Upper lobe of left lung (tissue), 6 donors: ENCODE measurements around the gene ETNK1. TPM values are rescaled to one million over a fixed set of nuclear protein-coding genes. Genes with fewer than 3 reads are reported as not detected.
A peak's percentile ranks its signal among the peaks of the same experiment; 100 is the strongest.

ENCODE experiments used
- ATAC-seq, 2 donors: fragments of 200-7000 bp; cut with Tn5 transposase; one replicate each; pipeline ENCODE4 v1.9.1; 2022; ENCODE audit warnings: mild to moderate bottlenecking in 2 of 2, moderate library complexity in 2 of 2; ENCODE audit not compliant: low FRiP score in 2 of 2
- DNase-seq, 2 donors: peaks; one replicate each; pipeline ENCODE4 v3.0.0-alpha.2; 2019 to 2020
- H3K27ac ChIP-seq, 4 donors: fragments of 200-600 bp; sonication (generic); one replicate each; pipeline ENCODE4 v1.5.1; 2016 to 2019
- H3K27me3 ChIP-seq, 4 donors: fragments of 200-600 bp; sonication (generic); one replicate each; pipeline ENCODE4 v1.5.1; 2017 to 2019
- H3K36me3 ChIP-seq, 4 donors: fragments of 200-600 bp; sonication (generic); one replicate each; pipeline ENCODE4 v1.5.1; 2016 to 2019
- H3K4me1 ChIP-seq, 4 donors: fragments of 200-600 bp; sonication (generic); one replicate each; pipeline ENCODE4 v1.5.1; 2018 to 2019
- H3K4me3 ChIP-seq, 4 donors: fragments of 200-600 bp; sonication (generic); one replicate each; pipeline ENCODE4 v1.5.1; 2017 to 2019; ENCODE audit warnings: mild to moderate bottlenecking in 2 of 4, moderate library complexity in 1 of 4
- H3K9me3 ChIP-seq, 4 donors: fragments of 200-600 bp; sonication (generic); one replicate each; pipeline ENCODE4 v1.5.1; 2018 to 2019
- EP300 ChIP-seq, 4 donors: sonication (generic); formaldehyde crosslinking; IDR thresholded peaks; one replicate each; pipeline ENCODE4 v1.5.1; 2017; ENCODE audit warnings: antibody characterized with exemption in 4 of 4, control low read depth in 2 of 4
- POLR2A ChIP-seq, 4 donors: fragments of 450-650 bp; IDR thresholded peaks; one replicate each; pipeline ENCODE4 v1.5.1; 2016 to 2017; ENCODE audit warnings: antibody characterized with exemption in 4 of 4, mild to moderate bottlenecking in 2 of 4
- POLR2AphosphoS5 ChIP-seq, 2 donors: sonication (generic); formaldehyde crosslinking; IDR thresholded peaks; one replicate each; pipeline ENCODE4 v1.5.1; 2017; ENCODE audit warnings: antibody characterized with exemption in 2 of 2
- WGBS, 2 donors: methylation state at CpG; one replicate each; pipeline ENCODE4 v1.1.5; 2017 to 2018; 5-methylcytosine and 5-hydroxymethylcytosine counted together
- total RNA-seq, 6 donors: library from RNA; depleted of rRNA in 4 of 6; stranded (reverse); fragments of >200 nt in 4 of 6; gene quantifications; one replicate each; pipeline versions ENCODE4 v1.1.0 to v1.2.1, GENCODE V29; 2016 to 2021
- TF ChIP-seq, protein P1 (sequence below), 6 experiments: fragments of 450-650 bp in 4 of 6; fragments of 200-600 bp in 2 of 6; sonication (generic) in 2 of 6; IDR thresholded peaks; one replicate each; pipeline ENCODE4 v1.5.1; 2016 to 2019; ENCODE audit warnings: antibody characterized with exemption in 6 of 6
- donor health status: DM: no; HTN: no; CAD: no; lungs with moderate emphysema.
- donor health status: DM: no; HTN: yes; CAD: no; lungs with severe emphysema.

ETNK1 gene
- total RNA-seq, 6 donors from 2014 or later, result 17.2 to 69.7 (median 47.5) TPM

DNA sequence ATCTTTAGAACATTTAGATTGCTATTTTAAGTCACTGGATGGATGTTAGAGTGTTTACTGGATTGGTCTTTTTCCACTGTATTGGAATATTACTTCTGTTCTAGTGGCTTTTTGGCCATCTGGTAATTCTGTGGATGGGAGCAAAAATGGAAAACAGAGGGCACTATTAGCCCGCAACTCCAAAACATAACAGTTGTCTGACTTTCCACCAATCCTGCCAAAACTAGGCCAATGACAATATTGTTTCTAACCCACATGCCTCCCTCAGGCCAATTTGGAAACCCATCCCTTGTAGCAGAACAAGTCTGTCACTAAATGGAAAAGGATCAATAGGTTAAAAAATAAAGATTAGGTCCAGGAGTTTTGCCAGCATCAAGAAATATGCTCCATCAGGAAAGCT, 97.8 kb downstream of the ETNK1 start:
- Histone ChIP-seq H3K4me3 (no peak overlapping the region), H3K9me3 (no peaks in the 10 kb centered on the region), H3K27me3 (no peaks in the 10 kb centered on the region), H3K4me1 (no peaks in the 10 kb centered on the region), H3K36me3 (no peaks in the 10 kb centered on the region), H3K27ac (no peak overlapping the region)
- WGBS, 2 donors, result 85 to 90% methylated on average over 1 of the region's 1 CpG
- DNase-seq (no peak), ATAC-seq (no peak)
- no peak for TF ChIP-seq EP300 (IDR thresholded peaks at IDR 0.05)
- TF ChIP-seq POLR2AphosphoS5 (IDR thresholded peaks at IDR 0.05), result no peak
- TF ChIP-seq POLR2A (IDR thresholded peaks at IDR 0.05), result no peak
- TF ChIP-seq, protein P1, sequence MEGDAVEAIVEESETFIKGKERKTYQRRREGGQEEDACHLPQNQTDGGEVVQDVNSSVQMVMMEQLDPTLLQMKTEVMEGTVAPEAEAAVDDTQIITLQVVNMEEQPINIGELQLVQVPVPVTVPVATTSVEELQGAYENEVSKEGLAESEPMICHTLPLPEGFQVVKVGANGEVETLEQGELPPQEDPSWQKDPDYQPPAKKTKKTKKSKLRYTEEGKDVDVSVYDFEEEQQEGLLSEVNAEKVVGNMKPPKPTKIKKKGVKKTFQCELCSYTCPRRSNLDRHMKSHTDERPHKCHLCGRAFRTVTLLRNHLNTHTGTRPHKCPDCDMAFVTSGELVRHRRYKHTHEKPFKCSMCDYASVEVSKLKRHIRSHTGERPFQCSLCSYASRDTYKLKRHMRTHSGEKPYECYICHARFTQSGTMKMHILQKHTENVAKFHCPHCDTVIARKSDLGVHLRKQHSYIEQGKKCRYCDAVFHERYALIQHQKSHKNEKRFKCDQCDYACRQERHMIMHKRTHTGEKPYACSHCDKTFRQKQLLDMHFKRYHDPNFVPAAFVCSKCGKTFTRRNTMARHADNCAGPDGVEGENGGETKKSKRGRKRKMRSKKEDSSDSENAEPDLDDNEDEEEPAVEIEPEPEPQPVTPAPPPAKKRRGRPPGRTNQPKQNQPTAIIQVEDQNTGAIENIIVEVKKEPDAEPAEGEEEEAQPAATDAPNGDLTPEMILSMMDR (IDR thresholded peaks at IDR 0.05), result no peak

GRCh38 chr12:22728987-22729386, 104.0 kb downstream of the ETNK1 start:
- H3K36me3 ChIP-seq, result no peaks in the 10 kb centered on the region
- peak overlapping the region in 2 of 4 donors; percentile 40 to 67 for H3K27ac ChIP-seq
- no peak for ATAC-seq
- TF ChIP-seq EP300 (IDR thresholded peaks at IDR 0.05) (no peak), POLR2AphosphoS5 (IDR thresholded peaks at IDR 0.05) (no peak), POLR2A (IDR thresholded peaks at IDR 0.05) (no peak)
- TF ChIP-seq, protein P1 (IDR thresholded peaks at IDR 0.05), result no peak
- WGBS, 2 donors, result 53 to 56% methylated on average over 2 of the region's 2 CpGs
- H3K27me3 ChIP-seq, result no peaks in the 10 kb centered on the region
- no peaks in the 10 kb centered on the region for H3K9me3 ChIP-seq
- no peak for DNase-seq
- H3K4me3 ChIP-seq, result no peak overlapping the region
- peaks cover 0 to 8% (median 0%) of the 10 kb centered on the region in 4 donors for H3K4me1 ChIP-seq

DNA sequence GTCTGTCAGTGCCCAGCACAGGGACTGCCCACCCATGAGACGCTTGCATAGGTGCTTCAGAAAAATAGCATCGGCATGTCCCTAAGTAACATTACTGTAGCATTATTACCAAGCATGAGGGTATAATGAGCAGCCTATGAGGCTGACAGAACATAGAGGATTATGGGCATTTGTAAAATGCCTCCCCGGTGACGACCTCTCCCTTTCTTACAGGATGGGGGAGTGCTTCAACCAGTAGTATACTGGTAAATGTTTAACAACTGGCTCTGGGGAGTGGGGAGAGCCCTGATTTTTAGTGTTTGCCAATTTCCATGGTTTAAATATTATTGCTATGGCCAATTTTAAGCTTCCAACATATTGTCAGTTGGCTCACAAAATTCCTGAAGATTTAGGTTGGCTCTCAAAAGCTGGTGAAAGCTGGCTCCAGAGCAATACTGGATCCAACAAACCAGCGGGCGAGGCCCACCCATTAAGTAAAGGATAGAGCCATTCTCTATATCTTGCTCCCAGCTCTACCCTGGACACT, 104.5 kb downstream of the ETNK1 start:
- no peak for DNase-seq
- no peaks in the 10 kb centered on the region for H3K36me3 ChIP-seq
- no peak for ATAC-seq
- WGBS, 2 donors, result 76 to 88% methylated on average over 6 of the region's 6 CpGs
- no peaks in the 10 kb centered on the region for H3K9me3 ChIP-seq
- no peak for TF ChIP-seq POLR2A (IDR thresholded peaks at IDR 0.05)
- TF ChIP-seq POLR2AphosphoS5 (IDR thresholded peaks at IDR 0.05), result no peak
- TF ChIP-seq EP300 (IDR thresholded peaks at IDR 0.05), result no peak
- TF ChIP-seq, protein P1 (IDR thresholded peaks at IDR 0.05), result no peak
- no peaks in the 10 kb centered on the region for H3K27me3 ChIP-seq
- peaks cover 0 to 8% (median 0%) of the 10 kb centered on the region in 4 donors for H3K4me1 ChIP-seq
- H3K4me3 ChIP-seq, result no peak overlapping the region
- peak overlapping the region in 3 of 4 donors; percentile 40 to 67 (median 54) for H3K27ac ChIP-seq

DNA sequence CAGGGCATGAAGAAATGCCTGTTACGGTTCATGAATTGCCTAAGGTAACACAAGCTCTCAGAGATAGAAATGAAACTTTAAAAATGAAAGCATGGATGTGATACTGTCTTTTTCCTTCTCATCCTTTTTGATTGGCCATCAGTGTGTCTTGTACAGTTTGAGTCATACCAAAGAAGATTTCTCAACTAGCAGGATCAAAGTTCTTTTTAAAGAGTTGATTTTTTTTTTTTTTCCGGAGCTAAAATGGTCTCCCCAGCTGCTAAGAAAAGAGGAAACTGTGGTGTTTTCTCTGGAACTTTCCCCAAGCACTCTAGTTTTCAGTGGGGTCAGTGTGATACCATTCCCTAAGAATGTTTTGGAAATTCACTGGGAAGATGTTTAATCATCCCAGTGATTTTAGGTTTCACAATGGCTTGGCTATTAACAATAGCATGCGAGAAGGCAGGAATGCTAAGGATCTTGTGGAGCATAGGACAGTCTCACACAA, 105.0 kb downstream of the ETNK1 start:
- DNase-seq (no peak), ATAC-seq (peak; percentile 26 to 88)
- H3K36me3 ChIP-seq, result no peaks in the 10 kb centered on the region
- peaks cover 0 to 8% (median 0%) of the 10 kb centered on the region in 4 donors for H3K4me1 ChIP-seq
- H3K27ac ChIP-seq, result peak overlapping the region in 3 of 4 donors; percentile 40 to 67 (median 54)
- 59 to 66% methylated on average over 3 of the region's 3 CpGs for WGBS, 2 donors
- TF ChIP-seq, protein P1 (IDR thresholded peaks at IDR 0.05), result no peak
- TF ChIP-seq EP300 (IDR thresholded peaks at IDR 0.05) (no peak), POLR2A (IDR thresholded peaks at IDR 0.05) (no peak), POLR2AphosphoS5 (IDR thresholded peaks at IDR 0.05) (no peak)
- H3K9me3 ChIP-seq, result no peaks in the 10 kb centered on the region
- H3K4me3 ChIP-seq, result no peak overlapping the region
- no peaks in the 10 kb centered on the region for H3K27me3 ChIP-seq

- H3K9me3 ChIP-seq, result no peaks in the 10 kb centered on the region
- TF ChIP-seq EP300 (IDR thresholded peaks at IDR 0.05) (no peak), POLR2AphosphoS5 (IDR thresholded peaks at IDR 0.05) (no peak), POLR2A (IDR thresholded peaks at IDR 0.05) (no peak)
- TF ChIP-seq, protein P1 (IDR thresholded peaks at IDR 0.05), result no peak
- 76 to 77% methylated on average over 3 of the region's 3 CpGs for WGBS, 2 donors
- no peak overlapping the region for H3K27ac ChIP-seq
- ATAC-seq (no peak), DNase-seq (no peak)
- no peak overlapping the region for H3K4me3 ChIP-seq
- no peaks in the 10 kb centered on the region for H3K27me3 ChIP-seq
- H3K4me1 ChIP-seq, result peaks cover 0 to 8% (median 0%) of the 10 kb centered on the region in 4 donors
- no peaks in the 10 kb centered on the region for H3K36me3 ChIP-seq
Measured at GRCh38 chr12:22731236-22731635, 106.3 kb downstream of the ETNK1 start.
